GM04504 (cell line): ENCODE measurements around the gene BLOC1S5.

Experiments used
- DNase-seq: peaks from one replicate; pipeline ENCODE4 v3.0.0-alpha.2; 2012; ENCODE audit warnings: low read depth

Gene BLOC1S5, protein sequence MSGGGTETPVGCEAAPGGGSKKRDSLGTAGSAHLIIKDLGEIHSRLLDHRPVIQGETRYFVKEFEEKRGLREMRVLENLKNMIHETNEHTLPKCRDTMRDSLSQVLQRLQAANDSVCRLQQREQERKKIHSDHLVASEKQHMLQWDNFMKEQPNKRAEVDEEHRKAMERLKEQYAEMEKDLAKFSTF

DNA sequence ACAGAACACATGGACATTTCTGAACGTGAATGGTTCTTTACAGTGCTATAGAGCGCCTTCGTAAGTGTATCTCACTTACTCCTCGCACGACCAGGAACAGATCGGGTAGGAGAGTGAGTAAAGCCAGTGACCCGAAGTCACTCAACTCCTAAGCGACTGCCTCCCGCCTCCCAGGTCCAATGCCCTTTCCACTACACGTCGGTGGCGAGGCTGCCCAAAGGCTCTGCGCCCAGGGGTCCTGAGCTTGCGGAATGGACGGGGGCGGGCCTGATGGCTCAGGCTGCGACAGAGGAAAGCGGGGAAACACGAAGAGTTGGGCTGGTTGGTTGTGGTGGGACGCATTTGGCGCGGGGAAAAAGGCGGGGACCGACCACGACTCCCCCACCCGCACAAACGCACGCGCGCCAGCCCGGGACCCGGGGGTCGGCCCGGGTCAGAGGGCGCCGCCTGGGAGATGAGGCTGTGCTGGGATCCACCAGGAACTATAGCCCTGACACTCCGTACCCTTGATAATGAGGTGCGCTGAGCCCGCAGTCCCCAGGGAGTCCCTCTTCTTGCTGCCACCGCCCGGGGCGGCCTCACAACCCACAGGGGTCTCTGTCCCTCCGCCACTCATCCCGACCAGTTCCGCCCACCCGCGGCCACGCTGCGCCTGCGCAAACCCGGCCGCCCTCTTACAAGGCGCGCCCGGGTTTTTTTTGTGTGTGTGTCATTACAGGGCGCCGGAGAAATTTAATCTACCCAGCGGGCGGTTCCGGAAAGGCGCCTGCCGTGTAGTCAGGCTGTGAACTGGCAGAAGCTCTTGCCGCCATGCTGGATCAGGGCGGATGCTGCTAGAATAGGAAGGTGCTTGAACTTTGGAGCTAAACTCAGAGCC lies at the start of gene BLOC1S5:
Gene BLOC1S5, minus strand, starts transcription at position 629 of the 877 bp plus-strand sequence. Its CDS starts 13 bp downstream, at position 616.
- DNase-seq, result peak; percentile 93

DNA sequence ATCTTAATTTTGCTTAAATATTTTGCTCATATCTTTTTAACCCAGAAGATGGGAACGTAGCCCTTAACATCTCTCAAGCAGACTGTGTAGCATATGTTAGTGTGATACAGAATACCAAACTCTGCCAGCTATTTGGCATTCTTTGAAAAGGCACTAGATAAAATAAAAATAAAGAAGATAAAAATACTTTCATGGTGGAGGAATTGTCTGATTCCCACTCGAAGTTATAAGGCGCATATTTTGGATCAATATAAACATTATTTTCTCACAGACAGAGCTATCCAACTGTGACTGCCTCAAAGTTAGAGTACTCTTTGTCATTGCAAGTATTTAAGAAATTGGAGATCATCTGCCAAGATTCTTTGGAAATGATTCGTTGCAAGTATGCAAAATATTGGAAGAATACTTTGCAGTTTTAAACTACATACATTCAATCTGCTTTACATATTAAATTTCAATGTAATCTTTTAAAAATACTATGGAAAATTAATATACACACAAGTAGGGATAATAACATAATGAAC lies 49.0 kb upstream of the BLOC1S5 start:
- DNase-seq, result no peak

DNA sequence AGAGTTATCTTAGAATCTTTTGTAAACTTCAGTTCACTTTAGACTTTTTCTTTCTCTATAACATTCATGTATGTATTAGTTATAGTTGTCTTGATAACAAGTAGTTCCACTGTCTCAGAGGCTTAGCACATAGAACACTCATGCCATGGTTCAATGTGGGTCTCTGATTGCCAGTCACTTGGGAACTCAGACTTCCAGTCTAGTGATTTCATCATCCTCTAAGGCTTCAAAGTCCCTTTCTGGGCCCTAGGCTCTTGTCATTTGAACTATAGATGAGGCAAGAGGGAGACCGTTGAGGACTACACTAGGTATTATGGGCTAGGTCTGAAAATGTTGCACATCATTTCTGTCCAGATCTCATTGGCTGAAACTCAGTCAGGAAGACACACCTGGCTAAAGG lies 46.5 kb upstream of the BLOC1S5 start:
- no peak for DNase-seq

DNA sequence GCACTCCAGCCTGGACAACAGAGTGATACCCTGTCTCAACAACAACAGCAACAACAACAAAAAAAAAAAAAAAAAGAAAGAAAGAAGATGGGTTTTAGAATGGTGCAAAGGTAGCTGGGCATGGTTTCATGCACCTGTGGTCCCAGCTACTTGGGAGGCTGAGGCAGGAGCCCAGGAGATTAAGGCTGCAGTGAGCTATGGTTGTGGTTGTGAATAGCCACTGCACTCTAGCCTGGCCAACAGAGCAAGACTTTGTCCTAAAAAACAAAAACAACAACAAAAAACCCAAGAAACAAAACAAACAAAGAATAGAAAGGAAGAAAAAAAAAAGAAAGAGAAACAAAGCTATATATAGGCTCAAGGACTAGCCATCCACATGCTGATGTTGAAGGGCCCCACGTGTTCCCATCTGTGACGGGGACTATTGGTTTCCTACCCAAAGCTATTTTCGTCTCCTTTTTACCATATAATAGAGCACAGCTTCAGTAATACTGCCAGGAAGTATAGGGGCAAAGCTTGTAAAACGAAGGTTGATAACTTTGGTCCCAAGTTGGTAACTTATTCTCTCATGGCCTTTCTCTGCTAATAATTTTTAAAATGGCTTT lies 46.0 kb upstream of the BLOC1S5 start:
- no peak for DNase-seq

DNA sequence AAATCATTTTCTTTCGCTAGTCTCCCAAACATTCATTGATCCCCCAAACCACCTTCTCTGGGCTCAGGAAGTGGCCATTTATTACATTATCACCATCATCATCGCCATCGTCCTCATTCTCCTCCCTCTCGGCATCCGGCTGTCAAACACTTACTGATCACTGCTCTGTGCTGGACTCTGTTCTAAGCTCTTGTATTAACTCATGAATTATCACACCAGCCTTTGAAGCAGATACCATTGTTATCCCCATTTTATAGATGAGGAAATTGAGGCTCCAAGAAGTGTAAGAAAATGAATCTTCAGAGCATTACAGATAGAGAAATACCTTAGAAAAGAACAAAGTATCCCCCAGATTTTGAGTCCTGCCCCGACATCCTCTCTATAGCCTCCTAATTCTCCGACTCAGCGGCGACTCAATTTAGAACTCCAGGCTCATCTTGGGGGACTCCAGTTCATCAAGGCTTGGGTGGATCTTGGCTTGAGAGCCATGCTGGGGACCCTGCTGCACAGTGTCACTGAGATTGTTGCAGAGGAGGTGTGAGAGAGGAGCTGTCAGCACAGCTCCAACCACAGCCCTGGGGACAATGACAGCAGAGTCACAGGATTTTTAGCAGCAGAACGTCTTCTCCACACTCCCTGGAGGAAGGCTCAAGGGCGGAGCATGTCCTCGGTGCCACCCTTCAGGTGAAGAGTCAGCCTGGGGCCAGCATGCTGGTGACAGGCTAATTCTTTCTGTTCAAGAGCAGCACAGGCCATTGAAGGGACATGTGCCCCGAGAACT lies 44.8 kb upstream of the BLOC1S5 start:
- no peak for DNase-seq

DNA sequence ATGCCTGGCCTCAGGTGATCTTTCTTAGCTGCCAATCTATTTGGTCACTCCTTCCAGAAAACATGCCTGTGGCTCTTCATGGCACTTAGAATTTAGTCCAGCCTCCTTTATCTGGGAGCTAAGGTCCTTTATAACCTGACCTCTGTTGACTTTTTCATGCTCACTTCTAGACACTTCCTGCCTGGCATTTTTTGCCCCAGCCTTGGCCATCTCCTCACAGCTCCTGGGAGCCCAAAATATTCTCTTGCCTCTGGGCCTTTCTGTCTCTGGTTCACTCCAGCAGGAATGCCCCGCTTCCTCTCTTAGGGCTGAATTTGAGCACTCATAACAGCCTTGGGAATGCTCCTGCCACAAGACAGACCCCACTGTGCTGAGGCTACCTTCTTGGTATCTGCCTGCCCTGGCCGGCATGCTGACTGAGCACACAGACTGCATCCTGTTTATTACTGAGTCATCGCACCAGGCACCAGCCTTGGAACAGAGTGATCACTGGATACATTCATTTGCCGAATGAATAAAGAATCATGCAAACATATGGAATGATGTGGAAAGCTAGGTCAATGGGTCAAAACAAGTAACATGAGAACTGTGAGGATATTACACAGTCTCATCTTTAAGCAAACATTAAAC lies 44.0 kb upstream of the BLOC1S5 start:
- DNase-seq, result peak; percentile 76

DNA sequence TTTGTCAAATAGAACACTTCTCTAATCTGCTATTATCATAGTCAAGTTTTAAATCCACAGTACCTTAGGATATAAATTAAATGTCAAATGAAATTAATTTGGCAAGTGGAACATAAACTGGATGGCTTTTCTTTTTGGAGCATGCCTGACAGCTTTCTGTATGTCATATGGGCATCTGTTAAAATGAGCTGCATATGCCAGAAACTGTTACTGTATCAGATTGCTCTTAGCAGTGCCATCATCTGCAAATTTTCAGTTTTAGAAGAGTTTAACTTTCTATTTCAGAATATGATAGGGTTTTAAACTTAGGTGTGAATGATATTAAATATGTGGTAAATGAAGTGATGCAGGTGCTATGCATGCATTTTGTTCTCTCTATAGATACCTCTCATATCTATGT lies 41.6 kb upstream of the BLOC1S5 start:
- DNase-seq, result no peak

DNA sequence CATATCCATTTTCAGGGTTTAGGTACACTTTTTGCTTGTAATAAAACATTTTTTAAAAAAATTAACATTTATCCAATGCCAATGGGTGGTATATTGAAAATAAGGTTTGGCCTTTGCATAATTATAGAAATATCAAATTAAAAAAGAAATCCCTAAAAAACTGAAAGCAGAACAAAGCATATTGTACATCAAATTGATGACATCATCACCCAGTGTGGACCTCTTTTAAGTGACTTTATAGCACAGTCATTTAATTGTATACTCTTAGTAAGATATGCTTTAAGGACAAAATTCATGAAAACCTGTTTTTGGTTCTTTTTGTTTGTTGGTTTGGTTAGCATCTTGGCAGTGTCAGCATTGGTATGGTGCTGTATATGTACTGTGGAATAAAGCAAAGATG lies 39.5 kb upstream of the BLOC1S5 start:
- no peak for DNase-seq

DNA sequence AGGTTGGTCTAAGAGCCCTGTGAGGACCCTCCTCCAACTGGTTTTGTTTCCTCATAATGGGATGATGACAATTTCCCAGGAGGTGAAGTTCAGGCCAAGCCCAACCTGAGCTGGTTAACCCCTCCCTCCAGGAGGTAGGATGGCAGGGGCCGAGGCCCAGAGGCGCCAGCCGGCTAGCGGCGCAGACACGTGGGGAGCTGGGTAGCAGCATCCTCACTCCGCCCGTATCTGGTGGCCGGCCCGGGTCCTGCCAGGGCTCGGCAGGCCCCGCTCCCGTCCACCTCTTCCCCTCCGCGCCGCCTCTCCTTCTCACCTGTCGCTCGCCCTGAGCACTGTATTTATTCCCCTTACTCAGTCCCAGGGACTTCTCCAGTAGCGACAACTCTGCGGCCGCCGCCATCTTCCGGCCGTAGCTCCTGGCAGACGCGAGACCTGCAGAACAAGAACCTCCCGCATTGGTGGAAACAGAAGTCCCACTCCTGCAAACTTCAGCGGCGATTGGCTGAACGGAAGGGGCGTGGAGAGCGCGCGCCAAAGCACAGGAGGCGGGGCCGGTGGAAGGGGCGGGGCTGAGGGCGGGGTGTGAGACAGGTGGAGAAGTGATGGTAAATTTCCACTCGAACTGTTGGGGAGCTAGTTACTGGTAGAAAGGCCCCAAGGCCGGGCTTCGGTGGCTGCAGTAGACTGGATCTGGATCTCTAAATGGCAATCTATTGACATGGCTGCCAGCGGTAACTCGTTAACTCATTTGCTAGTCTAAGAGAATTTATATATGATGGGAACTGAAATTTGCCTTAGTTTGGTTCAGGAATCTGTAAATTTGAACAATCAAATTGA lies 38.2 kb upstream of the BLOC1S5 start, which contains the start of gene EEF1E1:
Gene EEF1E1, minus strand, starts transcription at position 427 of the 837 bp plus-strand sequence. Its CDS starts 27 bp downstream, at position 400.
- DNase-seq, result peak; percentile 88

DNA sequence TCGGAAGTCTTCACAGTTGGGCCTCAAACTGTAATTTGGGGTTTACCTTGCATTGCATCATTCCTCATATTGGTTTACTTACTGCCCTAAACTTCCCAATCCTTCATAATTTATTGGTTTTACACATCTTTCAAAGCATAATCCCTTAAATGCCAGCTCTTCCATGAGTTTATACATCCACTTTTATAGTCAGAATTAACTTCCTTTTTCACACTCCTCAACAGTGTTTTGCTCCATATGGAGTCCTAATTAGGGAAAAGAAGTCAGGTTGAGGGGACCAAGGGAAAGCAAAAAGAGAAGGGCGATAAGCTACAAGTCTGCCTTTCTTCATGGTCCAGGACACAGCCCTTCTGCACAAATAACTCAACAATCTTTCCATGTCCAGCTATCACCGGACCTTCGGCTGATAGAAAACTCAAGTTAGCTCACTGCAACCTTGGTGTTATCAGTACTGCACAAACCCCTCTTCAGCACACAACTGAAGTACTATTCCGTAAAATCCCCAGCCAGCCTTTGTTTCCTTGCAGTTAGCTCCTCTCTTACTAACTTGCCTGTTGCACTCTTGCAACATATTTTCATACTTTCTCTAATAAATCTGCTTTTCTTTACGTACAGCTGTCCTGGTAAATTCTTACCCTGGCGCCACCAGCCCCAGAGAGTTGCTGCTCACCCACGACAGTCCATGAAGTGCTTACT lies 36.1 kb upstream of the BLOC1S5 start:
- DNase-seq, result no peak

DNA sequence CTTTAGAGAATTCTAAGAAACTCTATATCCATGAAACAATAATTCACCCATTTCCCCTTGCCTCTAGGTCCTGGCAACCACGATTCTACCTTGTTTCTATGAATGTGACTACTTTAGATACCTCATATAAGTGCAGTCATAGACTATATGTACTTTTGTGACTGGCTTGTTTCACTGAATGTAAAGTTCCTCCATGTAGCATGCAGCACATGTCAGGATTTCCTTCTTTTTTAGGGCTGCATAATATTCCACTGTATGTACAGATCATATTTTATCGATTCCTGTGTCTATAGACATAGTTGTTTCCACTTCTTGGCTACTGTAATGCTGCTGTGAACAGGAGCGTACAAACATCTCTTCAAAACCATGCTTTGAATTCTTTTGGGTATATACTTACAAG lies 26.5 kb upstream of the BLOC1S5 start:
- DNase-seq, result no peak

DNA sequence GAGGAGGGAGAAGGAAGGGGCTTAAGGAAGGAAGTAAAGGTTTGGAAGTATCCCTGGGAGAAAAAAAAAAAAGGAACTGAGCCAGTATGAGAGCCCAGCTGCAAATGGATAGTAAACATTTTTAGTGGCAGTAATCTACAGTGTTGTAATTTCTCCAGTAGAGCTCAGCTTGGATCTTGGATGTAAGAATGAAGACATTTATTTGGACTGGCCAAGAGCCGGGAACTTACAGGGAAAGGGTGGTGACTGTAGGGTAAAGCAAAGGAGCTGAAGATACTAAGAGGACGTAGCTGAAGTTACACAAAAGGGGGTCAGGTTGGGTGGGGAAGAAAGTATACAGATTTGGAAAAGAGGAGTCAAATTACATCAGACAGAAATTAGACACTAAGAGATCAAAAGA lies 24.7 kb upstream of the BLOC1S5 start:
- DNase-seq, result no peak

DNA sequence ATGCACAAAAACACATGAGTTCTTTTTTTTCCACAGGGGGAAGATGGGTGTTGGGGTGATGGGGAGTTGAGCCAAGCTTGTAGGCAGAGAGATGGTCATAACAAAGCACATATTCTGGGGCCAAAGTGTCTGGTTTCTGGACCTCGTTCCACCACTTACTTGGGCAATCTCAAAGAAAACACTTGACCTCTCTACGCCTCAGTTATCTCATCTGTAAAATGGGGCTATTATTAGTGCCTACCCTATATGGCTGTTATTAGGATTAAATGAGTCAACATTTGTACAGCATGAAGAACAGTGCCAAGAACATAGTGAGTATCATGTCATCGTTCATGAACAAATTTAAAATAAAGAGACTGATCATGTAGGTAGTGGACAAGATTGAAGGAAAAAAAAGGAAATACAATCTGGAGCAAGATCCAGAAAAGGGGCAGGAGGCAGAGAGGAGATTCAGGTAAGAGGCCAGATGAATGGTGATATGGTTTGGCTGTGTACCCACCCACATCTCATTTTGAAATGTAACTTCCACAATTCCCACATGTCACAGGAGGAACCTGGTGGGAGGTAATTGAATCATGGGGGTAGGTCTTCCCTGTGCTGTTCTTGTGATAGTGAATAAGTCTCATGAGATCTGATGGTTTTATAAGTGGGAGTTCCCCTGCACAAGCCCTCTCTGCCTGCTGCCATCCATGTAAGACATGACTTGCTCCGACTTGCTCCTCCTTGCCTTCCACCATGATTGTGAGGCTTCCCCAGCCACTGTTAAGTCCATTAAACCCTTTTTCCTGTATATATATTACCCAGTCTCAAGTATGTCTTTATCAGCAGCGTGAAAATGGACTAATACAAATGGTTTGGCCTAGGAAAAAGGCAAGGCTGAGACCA lies 23.9 kb upstream of the BLOC1S5 start:
- DNase-seq, result no peak

DNA sequence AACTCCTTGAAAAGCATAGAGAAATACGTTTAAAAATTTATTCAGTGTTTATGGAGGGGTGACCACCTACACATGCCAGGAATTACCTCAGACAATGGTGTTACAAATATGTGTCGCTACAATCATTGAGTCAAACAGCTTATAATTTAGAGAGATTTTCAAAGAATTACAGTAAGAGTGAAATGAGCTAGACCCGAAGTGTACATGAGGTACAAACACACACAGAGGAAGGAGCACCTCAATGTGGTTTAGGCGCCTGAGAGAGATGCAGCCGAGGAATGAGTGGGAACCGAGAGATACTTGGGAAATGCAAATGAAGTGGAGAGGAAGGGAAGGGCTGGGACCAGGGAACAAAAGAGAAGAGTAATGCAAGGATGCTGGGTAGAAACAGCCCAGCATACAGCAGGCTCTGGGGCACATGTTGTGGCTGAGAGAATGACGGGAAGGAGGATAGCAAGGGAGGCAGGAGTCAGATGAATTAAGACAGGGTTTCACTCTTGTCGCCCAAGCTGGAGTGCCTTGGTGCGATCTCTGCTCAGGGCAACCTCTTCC lies 22.6 kb upstream of the BLOC1S5 start:
- no peak for DNase-seq

DNA sequence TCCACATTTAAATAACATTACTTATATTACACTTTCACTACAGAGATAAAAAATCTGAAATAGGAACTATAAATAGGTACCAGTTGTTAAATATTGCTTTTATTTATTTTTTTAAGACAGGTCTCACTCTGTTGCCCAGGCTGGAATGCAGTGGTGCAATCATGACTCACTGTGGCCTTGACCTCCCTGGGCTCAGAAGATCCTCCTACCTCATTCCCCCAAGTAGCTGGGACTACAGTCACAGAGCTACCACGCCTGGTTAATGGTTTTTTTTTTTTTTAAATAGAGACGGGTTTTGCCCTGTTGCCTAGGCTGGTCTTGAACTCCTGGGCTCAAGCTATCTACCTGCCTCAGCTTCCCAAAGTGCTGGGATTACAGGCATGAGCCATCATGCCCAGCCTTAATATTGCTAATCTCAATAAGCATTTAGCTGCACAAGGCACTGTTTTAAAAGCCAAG lies 20.9 kb upstream of the BLOC1S5 start:
- DNase-seq, result peak; percentile 74

DNA sequence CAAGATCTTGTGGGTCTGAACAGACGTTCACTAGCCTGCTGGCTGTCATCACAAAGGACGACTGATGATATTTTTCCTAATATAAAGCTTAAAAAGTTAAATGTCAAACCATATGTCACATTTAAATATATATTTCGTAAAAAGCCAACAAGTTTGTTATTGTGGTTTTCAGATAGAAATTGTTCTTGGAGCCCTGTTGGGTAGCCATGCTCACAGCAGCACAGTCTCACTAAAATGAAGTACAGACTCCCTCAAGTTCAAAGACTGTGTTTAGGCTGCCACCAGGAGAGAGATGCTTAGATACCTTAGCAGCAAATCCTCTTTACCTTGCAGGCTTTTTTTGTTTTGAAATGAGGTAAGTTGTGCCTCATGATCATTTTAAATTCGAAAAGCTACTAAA lies 20.4 kb upstream of the BLOC1S5 start:
- no peak for DNase-seq

DNA sequence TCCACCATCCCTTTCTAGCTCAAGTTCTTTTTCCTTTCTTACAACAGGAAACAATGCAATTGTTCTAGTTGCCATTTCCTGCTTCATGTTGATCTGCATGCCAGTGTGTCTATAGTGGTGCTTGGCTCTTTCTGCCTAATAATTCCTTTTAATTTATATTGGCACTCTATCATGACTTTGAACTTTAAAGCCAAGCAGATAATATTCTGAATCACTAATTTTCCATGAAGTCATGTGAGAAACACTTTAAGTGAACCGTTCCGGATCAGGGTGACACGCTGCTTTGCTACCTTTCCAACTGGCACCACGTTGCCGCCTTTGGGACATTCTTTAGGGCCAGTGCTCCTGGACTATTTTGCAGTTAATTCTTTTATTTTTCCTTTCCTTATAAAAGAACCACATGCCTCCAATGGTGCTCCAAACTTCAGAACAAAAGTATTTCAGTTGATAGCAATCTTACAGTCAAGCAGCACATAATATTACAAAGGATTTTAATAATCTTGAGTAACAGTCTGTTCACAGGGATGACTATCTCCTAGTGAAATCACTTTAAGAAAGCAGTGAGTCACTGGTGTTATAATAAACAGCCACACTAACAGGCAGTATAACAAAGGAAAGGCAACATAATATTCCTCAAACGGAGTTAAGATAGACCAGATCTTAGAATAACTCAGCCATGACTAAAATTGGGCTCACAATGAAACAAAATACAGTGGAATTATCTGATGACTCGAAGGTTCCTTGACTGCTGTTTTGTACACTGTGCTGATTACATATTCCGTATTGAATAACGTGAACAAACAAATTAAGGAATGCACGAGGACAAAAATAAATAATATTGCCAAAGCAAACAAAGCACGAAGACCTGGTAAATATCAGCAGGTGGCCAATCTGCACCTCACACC lies 19.0 kb upstream of the BLOC1S5 start:
- DNase-seq, result peak; percentile 57
